SHP77 treated with DMSO at 0.1 percent for 48 hours (cell line): ENCODE measurements around the gene NF2.

ENCODE experiments used
- DNase-seq: peaks from one replicate; lab custom pipeline; 2025; lab: John Stamatoyannopoulos, UW

Gene NF2

DNA sequence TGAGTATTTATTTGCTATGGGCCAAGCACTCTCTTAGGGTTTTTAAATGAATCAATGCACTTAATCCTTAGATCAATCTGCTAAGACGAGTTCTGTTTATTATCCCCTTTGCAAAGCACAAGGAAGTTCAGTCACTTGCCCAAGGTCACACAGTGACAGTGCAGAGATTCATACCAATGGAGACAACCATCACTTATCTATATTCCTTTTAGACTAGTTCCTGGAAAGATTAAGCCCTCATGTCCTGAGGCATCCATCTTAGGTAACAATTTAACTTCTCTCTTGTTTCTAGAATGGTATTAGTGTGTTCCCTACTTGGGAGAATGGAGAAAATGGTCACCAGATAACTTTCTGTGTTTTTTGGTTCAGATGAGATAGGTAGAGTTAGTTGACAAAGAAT is 28.3 kb downstream of the NF2 start:
- DNase-seq = no peak

DNA sequence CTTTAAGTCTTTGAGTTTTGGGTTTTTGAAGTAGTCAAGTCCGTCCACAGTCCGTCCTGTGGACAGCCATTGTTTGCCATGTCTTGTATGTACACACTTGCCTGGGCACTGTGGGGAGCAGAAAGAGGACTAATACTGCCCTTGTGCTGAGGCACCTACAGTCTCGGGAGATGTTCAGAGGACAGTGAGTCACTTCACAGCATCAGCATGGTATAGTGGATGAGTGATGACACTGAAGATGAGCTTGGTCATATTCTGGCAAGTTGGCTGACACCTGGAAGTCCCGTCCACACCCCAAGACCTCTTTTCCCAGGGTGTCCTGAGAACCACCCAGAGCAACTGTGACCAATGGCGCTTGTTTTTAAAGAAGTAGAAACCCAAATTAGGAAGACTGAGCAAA is 29.2 kb downstream of the NF2 start:
- no peak for DNase-seq

DNA sequence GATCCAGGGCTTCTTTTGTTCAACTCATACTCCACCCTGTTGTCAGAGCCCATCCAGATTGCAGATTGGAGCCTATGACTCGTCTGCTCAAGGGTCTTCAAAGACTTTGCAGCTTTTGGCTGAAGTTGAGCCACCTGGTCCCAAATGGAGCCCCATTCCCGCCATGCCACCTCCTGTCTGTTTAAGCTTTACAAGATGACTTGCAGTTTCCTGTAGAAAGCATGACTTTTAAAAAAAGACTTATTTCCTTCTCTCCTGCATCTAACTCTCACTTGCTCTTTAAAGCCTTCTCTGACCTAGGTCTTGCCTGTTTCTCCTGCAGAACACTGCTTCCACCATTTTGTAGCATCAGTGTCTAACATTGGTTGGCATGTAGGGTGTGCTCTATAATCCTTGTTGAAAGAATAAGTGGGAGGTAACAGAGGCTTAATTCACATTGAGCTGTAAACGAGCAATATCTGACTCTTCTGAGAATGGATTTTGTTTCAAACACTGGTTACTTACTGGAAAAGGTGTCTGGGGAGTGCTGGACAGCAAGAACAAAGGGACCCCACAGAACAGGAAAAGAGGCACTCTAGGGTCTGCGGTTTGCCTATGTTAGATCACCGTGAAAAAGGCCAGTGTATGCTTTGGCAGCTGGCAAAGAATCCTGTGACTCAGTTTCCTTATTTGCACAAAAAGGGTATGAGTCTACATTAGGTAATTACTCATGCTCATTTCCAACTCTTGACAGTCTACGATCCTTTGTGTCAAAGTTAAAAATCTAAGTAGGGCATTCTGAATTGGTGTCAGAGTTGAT is 30.3 kb downstream of the NF2 start:
- no peak for DNase-seq

DNA sequence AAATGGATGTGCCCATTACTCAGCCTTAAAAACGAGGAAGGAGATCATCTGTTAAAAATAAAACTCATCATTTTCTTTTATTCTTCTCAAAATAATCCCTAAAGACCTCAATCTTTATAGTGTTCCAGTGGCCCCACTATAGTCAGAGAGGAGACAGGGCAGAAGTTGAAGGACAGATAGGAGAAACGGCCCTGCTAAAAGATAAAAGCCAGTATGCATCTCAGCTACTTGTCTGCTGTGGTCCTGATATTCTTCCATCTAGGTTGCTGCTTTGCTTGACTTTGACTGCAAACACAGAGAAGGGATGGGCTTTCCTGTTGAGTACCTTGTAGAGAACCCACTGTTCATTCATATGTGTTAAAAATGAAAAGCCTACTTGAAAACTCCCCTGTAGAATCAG is 31.4 kb downstream of the NF2 start:
- DNase-seq = no peak

DNA sequence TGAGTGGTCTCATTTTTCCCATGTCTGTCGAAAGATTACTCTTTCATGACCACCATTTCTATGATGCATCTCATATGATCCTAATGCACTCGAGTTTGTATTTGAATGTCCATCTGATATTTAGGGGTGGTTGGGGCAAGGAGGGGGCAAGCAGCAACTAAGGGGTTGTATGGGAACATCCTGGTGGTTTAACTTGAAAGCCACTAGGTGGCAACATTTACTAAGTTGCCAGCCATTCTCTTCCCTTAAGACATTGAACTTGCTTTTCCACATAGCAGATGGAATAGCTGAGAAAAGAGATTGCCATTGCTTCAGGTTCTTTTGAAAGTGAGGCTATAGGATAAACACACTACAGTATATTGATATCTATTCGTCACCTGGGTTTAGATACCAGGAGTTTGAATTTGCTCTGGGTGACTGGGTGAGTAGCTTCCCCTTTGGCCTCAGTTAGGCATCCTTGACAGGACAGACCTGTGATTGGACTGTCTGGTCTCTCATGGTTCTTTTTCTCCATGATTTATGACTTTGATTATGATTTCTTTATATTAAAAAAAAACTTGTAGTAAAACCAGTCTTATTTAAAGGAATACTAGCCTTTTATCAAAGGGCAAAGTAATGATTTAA is 32.4 kb downstream of the NF2 start:
- DNase-seq = peak; percentile 21

DNA sequence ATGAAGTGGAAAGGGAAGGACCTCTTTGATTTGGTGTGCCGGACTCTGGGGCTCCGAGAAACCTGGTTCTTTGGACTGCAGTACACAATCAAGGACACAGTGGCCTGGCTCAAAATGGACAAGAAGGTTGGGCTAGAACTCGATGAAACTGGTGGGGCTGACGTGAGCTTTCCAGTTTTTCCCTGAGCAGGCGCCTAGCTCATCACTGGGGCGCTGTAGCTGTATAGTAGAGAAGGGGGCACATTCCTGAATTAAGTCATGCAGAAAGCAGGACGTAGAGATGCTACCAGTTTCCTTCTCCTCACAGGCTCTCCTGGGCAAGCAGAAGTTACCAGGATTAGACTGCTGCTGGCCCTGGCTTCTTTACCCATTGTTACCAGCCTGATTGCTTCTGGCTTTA is 33.3 kb downstream of the NF2 start:
- DNase-seq = no peak

DNA sequence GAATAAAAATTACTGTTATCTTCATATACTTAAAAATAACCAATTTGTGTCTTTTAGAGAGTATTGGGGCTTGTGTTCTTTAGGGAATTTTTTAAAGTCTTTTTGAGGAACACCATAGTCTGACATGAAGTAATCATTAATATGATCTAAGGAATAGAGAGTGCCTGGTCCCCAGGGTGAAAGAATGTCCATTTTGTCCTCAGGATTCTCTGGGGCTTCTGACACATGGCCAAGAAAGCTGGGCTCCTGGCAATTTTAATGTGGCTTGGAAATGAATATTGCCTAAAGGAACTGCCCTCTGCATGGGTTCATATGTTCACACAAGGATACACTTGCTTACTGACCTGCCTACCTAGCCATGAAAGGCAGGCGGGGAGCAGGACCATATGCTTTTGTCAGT is 33.7 kb downstream of the NF2 start:
- no peak for DNase-seq

DNA sequence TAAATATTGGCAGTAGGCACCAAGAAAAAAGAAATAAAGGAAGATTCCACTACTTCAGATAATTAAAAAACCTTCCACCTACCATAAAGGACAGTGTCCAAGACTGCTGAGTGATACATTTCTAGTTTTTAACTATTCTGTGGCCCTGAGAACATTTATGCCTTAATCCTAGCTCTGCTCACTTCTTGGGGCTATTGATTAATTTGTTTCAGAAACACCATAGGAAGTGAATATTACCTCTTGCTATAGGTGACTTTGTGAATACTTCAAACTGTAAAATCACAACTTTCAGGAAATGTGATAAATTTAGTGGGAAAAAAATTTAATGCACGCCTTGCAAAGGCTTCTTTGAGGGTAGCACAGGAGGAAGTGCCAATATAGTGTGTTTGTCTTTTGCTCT is 35.2 kb downstream of the NF2 start:
- no peak for DNase-seq

DNA sequence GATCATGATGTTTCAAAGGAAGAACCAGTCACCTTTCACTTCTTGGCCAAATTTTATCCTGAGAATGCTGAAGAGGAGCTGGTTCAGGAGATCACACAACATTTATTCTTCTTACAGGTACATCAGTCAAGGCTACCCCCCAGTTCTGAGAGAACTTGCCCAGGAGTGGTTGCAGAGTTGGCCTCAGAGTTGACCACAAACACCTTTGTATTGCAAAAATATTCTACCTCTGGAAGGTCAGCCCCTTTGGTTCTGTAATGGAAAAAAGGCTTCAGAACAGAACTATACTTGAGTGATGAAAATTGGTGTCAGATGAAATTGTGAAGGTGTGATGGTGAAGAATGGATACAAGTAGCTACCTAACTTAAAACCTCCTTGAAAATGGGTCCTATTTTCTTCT is 35.7 kb downstream of the NF2 start:
- no peak for DNase-seq

DNA sequence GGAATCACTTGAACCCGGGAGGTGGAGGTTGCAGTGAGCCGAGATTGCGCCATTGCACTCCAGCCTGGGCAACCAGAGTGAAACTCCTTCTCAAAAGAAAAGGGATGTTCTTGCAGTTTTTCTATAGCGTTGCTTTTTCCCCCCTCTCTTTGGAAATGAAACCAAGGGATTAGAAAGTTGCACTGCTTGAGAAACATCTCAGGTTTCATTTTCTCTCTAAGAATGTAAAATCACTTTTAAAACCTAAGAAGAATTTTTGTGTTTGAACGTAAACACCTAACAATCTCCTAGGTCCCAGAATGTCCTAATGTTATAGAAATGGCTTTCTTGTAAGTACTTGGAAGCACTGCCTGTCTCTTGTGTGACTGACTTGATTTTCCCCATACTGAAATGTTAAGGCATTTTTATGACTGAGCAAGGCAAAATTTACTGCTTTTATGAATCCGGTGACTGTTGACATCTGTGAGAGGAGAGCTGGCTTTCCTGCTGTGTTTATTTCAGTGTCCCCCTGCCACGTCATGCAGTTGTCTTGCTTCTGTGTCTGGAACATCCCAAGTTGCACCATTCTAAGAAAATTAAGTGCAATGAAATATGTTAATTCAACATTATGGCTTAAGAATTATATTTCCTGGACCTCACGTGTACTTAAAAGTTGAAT is 37.7 kb downstream of the NF2 start:
- no peak for DNase-seq

DNA sequence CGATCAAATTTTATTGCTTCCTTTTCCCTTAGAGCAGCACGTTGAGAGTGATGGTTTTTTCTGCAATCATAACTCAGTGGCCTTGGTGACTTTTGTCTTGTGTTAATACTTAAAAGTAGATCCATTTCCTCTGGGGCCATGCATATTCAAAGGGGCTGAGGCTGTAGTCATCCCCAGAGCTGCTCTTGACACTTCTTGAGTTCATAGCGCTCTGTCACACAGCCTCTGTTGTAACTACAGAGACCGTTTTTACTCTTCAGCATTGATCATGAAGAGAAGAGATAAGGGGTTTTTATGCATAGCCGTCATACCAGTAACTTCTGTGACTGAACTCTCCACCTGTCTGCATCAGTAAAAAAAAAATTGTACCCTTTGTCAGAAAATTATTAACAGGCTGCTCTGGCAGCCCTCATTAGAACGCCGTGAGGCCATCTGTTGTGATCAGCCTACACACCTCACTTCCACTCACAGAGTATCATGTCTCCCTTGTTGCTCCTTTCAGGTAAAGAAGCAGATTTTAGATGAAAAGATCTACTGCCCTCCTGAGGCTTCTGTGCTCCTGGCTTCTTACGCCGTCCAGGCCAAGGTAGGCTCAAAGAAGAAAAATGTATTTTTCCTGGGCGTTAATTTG is 38.4 kb downstream of the NF2 start:
- DNase-seq = no peak

DNA sequence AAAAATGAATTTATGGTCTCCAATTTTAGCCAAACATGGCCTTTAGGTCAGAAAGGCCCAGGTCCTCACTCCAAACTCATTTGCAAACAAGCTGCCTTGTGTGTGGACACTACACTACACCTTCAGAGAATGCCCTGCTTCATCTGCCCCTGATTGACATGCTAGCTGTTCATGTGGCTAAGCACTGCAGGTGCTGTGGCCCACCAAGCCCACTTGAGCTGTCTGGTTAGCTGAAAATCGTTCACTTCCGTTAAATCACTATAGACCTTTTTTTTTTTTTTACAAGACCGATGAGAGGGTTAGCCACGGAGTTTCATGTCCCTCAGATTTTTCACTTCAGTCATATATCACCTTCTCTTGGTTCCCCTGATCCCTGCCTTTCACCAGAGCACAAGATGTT is 39.3 kb downstream of the NF2 start:
- DNase-seq = no peak

DNA sequence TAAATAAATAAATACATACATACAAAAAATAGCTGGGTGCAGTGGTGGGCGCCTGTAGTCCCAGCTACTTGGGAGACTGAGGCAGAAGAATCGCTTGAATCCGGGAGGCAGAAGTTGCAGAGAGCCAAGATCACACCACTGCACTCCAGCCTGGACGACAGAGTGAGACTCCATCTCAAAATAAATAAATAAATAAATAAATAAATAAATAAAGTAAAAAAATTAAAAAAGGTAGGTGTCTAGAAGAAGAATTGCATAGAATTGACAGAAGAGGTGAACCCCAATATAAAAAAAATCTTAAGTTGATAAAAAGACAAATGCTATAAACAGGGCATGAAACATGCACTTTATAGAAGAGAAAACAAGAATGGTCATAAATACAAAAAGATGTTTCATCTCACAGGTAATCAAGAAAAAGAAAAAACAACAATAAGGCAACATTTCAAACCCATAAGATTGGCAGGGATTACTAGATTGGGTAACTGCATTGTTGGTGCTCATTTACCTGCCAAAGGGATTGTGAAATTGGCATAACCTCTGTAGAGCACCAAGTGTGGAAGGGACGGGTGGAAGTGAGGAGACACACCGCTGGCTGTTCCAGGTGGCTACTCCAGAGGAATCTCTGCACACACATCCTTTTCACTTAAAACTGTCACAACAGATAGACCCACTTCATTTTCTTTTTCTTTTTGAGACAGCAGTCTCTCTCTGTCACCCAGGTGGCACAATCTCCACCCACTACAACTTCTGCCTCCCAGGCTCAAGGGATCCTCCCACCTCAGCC is 44.7 kb downstream of the NF2 start:
- no peak for DNase-seq

DNA sequence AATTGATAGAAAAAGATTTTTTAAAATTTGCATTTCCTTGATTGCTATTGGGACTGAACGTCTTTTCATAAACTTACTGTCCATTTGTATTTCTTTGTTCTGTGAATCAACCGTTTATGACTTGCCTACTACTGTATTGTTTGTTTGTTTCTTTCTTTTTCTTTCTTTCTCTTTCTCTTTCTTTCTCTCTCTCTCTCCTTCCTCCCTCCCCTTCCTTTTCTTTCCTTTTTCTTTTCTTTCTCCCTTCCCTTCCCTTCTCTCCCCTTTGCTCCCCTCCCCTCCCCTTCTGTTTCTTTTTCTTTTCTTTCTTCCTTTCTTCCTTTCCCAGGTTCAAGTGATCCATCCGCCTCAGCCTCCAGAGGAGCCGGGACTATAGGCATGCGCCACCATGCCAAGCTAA is 46.9 kb downstream of the NF2 start:
- DNase-seq = no peak

DNA sequence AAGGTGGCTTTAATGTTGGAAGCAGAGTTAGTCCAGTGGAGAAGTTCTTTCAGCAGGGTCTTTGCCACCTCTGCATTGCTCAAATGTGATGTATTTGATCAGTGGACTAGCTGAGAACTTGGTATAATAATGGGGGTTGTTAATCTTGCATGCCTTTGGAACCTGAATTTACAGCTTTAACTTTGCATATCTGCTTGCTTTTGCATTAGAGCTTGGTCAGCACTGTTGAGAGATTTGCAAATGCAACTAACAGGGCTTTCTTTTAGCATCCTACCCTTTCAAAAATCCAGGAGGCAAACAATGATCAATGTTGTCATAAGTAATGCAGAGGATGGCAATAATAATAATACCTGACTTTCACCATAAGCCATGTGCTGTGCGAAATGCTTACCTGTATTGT is 48.2 kb downstream of the NF2 start:
- DNase-seq = no peak

DNA sequence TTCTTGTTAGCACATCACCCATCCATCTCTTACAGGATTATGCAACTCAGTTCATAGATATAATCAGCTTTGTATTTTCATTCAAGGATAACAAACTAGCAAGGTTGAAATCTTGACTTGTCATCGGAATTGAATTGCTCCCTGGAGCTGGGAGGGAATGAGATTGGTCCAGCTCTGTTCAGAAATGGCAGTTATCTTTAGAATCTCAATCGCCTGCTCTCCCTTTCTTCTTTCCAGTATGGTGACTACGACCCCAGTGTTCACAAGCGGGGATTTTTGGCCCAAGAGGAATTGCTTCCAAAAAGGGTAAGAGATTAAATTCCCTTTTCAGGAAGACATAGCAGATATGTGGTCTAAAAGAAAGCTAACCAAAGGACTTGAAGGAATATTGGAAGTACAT is 51.0 kb downstream of the NF2 start:
- no peak for DNase-seq

DNA sequence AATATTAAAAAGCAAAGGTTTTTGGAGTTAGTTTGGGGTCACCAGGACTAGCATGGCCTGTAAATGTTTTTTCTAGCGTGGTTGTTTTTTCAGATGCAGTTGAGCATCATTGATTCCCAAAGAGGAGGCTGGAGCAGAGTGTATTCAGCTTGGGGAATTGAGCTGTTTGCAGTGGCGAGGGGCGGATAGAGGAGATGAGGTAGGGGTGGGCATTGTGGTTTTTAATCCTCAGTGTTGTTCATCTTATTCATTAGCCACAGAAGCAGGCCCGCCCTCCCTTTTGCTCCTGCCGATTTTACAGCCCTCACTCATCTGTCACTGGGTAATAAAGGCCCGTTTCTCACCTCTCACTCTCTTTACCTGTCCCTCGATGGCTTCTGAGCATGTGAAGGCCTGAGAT is 51.4 kb downstream of the NF2 start:
- DNase-seq = no peak

DNA sequence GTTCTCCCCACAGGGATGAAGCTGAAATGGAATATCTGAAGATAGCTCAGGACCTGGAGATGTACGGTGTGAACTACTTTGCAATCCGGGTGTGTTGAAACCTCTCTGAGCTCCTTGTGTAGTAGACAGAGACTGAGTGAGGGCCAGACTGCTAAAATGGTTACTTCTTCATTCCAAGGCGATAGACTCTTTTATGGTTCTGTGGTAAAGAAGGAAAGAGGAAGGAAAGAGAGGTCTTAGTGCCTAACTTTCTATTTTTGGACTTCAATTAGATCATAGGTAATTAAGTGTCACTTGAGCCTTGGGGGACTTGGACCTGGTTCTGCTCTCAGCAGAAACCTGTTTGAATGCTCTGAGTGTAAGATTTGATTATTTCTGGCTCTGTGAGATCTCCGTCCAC is 54.7 kb downstream of the NF2 start:
- DNase-seq = no peak

DNA sequence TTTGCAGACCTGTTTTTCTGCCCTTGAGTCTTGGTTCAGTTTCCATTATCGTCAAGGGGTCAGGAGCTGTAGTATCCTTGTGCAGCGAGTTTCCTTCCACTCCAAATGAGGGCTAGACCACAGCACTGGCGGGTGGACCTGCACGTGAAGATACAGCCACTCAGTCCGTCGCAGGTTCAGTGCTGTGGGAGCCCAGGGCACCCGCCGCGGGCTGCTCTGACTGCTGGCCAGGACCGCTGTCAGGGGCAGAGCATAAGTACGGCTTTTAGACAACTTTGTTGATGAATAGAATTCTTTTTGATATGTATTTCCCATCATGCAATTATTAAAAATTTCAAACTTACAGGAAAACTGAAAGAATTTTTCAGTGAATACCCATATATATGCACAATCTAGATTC is 56.6 kb downstream of the NF2 start:
- no peak for DNase-seq

DNA sequence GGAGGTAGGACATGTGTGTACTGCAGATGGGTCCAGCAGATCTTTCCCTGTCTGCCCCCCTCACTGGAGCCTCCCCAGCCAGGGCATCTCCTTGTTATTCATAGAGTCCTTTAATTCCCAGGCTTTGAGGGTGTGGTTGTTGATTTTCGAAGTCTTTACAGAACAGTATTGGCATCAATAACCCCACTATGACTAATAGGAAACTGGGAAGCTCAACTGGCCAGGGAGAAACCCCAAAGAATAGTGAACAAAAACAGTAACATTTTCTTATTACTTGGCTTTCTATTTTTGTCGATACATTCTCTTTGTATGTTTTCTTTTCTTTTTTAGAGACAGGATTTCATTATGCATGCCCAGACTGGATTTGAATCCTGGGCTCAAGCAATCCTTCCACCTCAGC is 57.9 kb downstream of the NF2 start:
- no peak for DNase-seq

DNA sequence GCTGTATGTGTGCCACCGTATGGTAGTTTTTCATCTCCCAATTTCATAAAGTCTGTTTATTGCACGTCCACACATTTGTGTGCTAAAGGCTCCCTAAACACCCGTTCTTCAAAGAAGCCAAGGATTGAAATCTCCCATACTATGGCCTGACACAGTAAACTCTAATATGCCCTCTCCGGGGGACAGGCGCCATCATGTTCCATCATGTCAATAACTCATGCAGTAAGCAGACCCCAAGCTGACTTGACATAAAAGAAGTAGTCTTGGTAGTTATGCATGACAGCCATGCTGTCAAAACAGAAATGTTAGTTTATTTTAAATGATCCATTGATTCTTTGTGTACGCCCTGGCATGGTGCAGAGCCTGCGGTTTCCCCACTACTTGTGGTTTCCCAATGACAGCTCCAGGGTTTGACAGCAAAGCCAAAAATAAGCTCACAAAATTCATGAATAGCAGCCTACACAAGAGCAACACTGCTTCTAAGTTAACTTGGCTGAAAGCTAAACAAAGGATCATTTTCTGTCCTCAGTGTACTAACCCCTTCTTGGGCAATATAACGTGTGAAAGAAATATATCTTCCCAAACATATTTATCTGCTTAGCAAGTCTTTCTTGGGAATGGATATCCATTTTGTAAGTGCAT is 59.9 kb downstream of the NF2 start:
- DNase-seq = no peak

DNA sequence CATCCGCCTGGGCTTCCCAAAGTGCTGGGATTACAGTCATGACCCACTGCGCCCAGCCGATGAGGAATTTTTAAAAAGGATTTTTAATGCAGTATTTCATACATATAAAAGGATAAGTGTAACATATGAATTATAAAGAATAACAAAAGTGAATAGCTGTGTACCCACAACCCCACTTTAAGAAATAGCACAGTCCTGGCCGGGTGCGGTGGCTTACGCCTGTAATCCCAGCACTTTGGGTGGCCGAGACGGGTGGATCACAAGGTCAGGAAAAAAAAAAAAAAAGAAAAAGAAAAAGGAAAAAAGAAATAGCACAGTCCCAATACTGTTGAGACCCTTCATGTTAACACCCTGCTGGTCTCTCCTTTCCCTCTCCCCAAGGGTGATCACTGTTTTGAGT is 62.1 kb downstream of the NF2 start:
- no peak for DNase-seq
